ENCODE data around the gene ZNF492.
"Not testable (repeated sequence)": the region's sequence is repeated elsewhere in the genome, so short reads cannot be mapped to it uniquely, and the experiment has no call there.

ZNF492 gene

DNA sequence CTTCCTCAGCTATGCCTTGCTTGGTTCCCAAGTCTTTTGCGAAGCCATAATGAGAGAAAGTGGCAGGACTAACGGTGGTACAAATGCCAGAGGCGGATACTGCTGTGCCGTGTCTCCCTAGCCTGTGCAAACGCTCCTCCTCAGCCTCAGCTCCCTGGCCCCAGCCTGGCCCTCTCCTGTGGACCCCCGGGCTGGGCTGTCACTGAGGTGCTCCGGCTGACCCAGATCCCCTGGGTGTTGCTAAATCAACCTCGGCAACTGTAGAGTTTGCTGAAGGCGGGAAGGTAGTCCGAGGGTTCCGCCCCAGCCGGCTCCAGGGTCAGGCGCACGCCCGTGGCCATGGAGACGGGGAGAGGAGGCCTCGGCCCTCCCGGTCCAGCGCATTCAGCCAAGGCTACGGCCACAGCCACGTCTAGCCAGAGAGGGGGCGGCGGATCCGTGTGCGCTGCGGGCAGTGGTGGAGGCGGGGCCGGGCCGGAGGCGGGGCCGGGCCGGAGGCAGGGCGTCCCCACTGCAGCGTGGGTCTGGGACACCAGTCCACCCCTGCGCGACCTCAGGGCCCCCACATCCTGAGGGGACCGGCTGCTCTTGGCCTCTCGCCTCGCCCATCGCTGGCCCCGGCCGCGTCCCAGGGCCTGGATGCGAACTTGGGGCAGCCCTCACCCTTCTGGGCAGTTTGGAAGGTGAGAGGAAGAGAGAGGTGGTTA lies 16.4 kb upstream of the ZNF492 start:
- no peak for DNase-seq (ENCODE audit: low read depth)

DNA sequence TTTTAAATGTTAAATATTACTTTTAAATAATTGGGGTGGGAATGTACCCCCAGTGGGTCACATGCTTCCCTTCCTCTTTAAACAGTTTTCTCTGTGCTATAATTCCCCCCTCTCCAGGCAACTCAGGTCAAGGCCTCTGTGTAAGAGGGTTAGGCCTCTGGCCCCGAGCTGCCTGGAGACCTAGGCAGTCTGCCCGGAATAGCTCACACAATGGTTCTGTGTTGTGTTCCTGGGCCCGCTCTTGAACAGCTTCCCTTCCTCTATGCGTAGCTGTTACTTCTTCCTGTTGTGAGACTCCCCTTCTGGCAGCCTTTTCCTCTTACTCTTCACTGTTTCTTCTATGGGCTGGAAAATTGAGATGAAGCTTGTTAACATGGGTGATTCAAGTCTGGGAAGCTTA lies 14.8 kb upstream of the ZNF492 start:
- DNase-seq (ENCODE audit: low read depth) = no peak

- no peak for DNase-seq (ENCODE audit: low read depth)
Observed at GRCh38 chr19:22619932-22620331, 14.2 kb upstream of the ZNF492 start.

GRCh38 chr19:22620401-22620800 lies 13.7 kb upstream of the ZNF492 start:
- DNase-seq (ENCODE audit: low read depth) = no peak

GRCh38 chr19:22620912-22621311 lies 13.2 kb upstream of the ZNF492 start:
- DNase-seq (ENCODE audit: low read depth) = no peak

- DNase-seq (ENCODE audit: low read depth) = no peak
Observed at GRCh38 chr19:22622020-22622419, 12.1 kb upstream of the ZNF492 start.

GRCh38 chr19:22622901-22623840 lies 11.0 kb upstream of the ZNF492 start:
- no peak for DNase-seq (ENCODE audit: low read depth)

DNA sequence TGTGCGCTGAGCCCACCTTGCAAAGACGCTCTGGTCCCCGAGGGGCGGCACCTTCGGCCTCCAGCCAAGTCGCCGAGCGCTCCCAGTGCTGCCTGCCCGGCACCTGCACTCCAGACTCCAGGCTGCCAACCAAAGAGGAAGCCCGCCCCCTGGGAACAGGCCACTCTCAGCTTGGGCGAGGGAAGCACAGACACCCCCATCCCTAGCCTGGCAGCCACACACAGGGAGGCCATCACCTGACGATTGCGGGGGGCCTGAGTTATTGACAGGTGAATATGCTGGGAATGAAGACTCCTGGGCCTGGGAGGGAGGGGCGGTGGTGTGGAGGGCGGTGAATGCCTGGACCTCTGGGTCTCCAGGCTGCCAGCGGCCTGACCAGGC lies 10.3 kb upstream of the ZNF492 start:
- DNase-seq (ENCODE audit: low read depth) = no peak

- DNase-seq (ENCODE audit: low read depth) = no peak
Observed at GRCh38 chr19:22625266-22626035, 8.7 kb upstream of the ZNF492 start.

GRCh38 chr19:22627526-22627925 lies 6.6 kb upstream of the ZNF492 start:
- no peak for DNase-seq (ENCODE audit: low read depth)

GRCh38 chr19:22628401-22628800 lies 5.7 kb upstream of the ZNF492 start:
- no peak for DNase-seq (ENCODE audit: low read depth)

GRCh38 chr19:22634450-22634827 lies 315 bp downstream of the ZNF492 start:
- DNase-seq (ENCODE audit: low read depth) = no peak

DNA sequence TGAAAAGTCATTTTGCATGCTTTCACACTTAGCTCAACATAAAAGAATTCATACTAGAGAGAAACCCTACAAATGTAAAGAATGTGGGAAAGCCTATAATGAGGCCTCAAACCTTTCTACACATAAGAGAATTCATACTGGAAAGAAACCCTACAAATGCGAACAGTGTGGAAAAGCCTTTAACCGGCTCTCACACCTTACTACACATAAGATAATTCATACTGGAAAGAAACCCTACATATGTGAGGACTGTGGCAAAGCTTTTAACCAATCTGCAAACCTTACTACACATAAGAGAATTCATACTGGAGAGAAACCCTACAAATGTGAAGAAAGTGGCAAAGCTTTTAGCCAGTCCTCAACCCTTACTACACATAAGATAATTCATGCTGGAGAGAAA lies 51.4 kb downstream of the ZNF492 start:
- not testable (repeated sequence) for DNase-seq (ENCODE audit: low read depth)

GRCh38 chr19:22702661-22703060 lies 68.5 kb downstream of the ZNF492 start:
- DNase-seq (ENCODE audit: low read depth) = not testable (repeated sequence)

DNA sequence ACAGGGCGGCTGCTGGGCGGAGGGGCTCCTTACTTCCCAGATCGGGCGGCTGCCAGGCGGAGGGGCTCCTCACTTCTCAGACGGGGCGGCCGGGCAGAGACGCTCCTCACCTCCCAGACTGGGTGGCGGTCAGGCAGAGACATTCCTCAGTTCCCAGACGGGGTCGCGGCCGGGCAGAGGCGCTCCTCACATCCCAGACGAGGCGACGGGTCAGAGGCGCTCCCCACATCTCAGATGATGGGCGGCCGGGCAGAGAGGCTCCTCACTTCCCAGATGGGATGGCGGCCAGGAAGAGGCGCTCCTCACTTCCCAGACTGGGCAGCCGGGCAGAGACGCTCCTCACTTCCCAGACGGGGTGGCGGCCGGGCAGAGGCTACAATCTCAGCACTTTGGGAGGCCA lies 69.0 kb downstream of the ZNF492 start:
- not testable (repeated sequence) for DNase-seq (ENCODE audit: low read depth)

GRCh38 chr19:22708983-22709382 lies 74.9 kb downstream of the ZNF492 start:
- no peak for DNase-seq (ENCODE audit: low read depth)

Measured in activated T-cell treated with anti-CD3 and anti-CD28 coated beads for 48 hours (primary cell).